Activated CD4-positive, alpha-beta T cell treated with anti-CD3 and anti-CD28 coated beads, Interleukin-2, amount 50 U/mL, for 1 hour (primary cell): ENCODE data around the gene IFNLR1.

Experiments
- DNase-seq: peaks from one replicate; pipeline ENCODE4 v3.0.0-alpha.2; 2020

The IFNLR1 gene

DNA sequence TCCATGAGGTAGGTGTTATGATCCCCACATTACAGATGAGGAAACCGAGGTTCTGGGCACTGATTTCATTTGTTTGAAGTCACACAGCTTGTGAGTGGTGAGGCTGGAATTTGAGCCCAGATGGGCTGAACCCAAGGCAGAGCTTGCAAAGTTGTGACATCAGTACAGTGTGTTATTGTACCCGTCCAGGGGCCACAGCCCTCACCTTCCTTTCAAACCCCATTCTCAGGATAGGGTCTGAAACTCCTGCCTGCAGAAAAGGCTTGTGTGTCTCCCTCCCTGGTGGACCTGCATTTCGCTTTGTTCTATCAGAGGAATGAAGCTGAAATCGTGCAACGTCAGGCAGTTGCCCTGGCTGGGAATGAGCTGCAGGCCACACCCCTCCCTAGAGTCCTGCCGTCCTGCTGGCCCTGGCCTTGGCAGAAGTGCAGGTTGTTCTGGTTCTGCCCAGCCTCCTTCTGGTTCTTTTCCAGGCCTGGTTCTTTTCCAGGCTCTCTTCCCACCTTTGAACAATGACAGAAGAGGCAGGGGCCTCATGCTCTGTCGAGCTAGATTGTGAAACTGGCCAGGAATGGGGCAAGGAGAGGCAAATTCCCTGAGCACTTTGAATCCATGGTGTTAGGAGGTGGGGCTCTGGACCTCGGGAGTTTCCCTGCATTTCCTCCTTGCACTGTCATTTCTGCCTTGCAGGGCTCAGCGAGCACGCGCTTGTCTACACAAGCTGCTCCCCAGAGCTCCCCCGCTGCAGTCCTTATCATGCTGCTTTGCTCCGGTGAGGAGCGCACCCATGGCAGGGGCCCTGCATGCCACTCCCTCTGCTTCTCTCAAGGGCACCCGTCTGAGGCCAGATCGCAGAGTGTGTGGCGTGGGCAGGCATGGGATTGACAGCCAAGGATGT is 67.0 kb downstream of the IFNLR1 start:
- no peak for DNase-seq

GRCh38 chr1:24119489-24119858 is 67.6 kb downstream of the IFNLR1 start:
- DNase-seq, result no peak

DNA sequence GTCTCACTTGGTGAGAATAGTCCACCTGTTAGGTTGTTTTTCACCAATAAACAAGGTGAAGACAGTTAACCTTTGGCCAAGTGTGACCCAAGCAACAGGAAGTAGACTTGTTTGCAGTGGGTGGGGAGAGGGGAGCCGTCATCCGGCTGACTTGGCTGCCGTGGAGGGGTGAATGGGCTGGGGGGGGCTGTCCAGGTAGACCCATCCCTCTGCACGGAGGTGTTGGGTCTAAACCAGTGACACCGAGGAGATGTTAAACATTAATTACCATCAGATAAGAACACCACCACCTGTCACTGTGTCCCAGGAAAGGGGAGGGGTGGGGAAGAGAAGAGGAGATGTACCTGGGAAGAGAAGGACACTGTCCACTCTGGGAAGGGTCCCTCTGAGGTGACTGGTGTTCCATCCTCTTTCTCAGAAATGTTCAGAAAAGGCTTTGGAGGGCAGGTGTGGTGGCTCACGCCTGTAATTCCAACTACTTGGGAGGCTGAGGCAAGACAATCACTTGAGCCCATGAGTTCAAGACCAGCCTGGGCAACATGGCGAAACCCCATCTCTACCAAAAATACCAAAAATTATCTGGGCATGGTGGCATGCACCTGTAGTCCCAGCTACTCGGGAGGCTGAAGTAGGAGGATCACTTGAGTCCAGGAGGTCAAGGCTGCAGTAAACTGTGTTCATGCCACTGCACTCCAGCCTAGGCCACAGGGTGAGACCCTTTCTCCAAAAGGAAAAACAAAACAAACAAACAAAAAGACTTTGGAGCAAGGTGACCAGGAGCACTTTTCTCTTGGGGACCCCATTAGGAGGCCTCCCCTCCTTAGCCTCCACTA is 68.5 kb downstream of the IFNLR1 start:
- no peak for DNase-seq

DNA sequence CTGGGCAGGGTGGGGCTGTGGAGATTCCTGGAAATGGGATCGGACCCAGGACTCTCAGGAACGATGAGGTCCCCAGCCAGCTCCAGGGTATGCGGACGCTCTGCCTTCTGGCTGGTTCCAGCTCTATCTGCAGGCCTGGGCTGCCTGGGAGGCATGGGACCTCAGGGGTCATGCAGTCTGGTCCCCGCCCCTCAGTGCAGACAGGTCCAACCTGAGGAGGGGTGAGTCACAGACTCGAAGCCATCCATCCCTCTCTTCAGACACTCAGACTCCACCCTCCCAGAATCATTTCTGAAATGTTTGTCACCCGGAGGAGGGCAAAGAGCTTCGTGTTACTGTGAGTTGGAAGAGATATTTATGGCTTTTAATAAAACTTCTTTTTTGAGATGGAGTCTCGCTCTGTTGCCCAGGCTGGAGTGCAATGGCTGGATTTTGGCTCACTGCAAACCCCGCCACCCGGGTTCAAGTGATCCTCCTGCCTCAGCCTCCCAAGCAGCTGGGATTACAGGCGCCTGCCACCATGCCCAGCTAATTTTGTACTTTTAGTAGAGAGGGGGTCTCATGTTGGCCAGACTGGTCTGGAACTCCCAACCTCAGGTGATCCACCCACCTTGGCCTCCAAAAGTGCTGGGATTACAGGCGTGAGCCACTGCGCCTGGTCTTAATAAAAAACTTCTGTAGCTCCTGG is 69.2 kb downstream of the IFNLR1 start:
- no peak for DNase-seq

- DNase-seq, result no peak
Observed at GRCh38 chr1:24117132-24117531, 70.0 kb downstream of the IFNLR1 start.

DNA sequence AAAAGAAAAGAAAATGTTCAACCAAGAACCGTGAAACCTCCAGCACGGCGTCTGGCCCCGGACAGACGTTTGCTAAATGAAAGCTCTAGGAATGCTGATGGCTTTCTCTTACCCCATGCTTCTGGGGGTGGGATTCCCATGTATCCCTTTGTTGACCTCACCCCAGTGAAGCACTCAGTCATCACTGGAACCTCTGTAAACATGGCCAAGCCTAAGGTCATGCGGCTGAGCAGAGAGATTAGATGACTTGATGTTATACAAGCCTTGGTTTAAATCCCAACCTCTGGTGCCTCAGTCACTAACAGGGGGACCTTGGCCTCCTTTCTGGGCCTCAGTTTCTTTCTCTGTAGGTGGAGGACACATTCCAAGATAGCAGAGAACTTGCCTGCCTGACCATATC is 72.3 kb downstream of the IFNLR1 start:
- no peak for DNase-seq

- no peak for DNase-seq
Observed at GRCh38 chr1:24113641-24114033, 73.5 kb downstream of the IFNLR1 start.

- peak; percentile 30 for DNase-seq
Observed at GRCh38 chr1:24111996-24112779, 74.9 kb downstream of the IFNLR1 start, which contains the start of gene MYOM3. Gene MYOM3 (minus strand): TSS chr1:24112135. CDS start chr1:24108636, 3,499 bp downstream.

- DNase-seq, result no peak
Observed at GRCh38 chr1:24111262-24111995, 75.7 kb downstream of the IFNLR1 start.

- DNase-seq, result no peak
Observed at GRCh38 chr1:24110642-24111261, 76.3 kb downstream of the IFNLR1 start.

DNA sequence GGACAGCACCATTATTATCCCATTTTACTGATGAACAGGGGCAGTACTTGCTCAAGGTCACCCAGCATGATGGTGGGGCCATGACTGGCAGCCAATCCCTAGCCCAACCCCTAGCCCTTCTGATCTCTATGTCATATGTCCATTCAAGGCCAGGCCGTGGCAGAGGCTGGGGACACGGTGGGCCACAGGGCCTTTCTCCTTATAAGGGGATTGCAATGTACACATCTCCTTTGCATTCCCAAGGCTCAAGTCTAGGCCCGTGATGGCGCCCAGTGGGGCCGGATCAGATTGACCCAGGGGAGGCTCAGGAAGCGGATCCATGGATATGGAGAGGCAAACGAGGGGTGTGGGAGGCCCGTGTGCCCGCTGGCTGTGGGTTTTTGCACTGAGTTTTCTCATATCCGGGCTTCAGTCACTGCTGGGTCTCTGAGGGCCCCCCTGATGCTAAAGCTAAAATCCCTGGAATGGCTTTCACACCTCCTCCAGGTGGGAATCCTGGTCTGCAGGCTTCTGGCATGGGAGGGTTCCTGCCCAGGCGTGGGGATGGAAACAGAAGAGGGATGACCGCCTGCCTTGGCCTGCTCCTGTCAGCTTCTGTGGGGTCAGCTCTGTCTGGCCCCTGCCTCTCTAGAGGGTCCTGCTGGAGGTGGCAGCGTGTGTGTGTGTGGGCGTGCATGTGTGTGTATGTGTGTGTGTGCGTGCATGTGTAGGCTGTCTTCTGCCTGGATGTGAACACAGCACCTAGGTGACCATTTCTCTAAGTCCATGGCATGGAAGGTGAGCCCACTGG is 77.2 kb downstream of the IFNLR1 start:
- DNase-seq, result no peak

GRCh38 chr1:24109166-24109483 is 78.0 kb downstream of the IFNLR1 start:
- no peak for DNase-seq

DNA sequence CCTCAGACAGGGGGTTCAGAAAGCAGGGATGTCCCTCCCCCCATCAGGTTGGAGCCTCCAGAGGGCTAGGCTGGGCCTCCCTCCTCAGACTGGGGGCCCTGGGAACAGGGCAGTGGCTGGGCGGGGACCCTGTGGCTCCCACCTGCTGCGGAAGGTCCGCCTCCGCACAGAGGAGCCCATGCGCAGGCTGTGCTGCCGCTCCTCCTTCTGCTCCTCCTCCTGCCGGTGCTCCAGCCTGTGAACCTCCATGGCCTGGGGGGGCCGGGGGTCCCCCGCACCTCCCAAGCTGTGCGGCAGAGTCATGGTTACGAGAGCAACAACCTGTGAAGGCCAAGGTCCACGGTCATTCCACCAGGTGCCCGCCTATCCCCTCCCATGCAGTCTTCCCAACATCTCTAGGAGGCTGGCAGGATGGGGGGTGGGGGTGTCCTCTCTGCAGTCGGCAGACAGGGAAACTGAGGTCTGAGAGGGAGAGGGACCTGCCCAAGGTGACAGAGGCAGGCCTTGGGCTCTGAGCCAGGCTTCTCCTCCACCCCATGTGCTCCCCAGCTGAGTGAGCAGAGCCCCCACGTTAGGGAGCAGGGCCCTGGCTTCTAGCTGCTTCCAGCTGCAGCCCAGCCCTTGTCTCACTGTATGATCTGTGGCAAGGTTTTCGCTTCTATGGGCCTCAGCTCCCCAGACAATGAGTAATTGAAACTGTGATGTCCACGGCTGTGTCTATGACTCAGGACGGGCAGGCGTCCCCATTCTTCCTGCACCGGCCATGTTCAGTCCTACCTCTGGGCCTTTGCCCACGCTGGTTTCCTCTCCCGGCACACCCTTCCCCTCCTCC is 78.5 kb downstream of the IFNLR1 start:
- no peak for DNase-seq

DNA sequence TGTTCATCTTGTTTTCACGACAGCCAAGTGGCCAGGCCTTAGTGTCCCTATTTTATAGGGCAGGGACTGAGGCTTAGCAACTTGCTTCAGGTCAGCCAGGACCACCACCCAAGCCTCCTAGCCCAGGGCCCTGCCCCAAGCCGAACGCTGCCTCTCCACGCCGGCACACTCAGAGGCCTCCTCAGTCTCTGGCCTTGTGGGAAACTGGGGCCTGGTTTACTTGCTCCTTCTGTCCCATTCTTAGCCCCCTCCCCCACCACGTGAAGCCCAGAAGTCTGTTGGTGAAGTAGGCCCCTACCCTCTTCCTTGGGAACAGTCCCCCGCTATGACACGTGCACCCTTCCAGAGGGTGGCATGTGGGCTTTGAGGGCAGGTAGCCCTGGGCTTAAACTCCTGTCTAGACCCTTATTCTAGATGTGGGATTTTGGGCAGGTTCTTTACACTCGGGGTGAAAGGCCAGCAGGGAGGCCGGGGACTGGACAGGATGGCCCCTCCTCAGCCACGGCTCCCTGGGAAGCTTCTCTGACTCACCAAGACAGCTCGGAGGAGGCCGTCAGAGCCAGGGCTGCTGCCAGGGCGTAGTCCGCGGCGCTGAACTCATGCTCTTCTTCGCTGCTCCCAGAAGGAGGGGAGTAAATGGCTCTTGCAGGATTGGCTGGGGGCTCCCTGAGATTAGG is 79.5 kb downstream of the IFNLR1 start:
- DNase-seq, result no peak

GRCh38 chr1:24105368-24106160 is 81.5 kb downstream of the IFNLR1 start:
- no peak for DNase-seq

DNA sequence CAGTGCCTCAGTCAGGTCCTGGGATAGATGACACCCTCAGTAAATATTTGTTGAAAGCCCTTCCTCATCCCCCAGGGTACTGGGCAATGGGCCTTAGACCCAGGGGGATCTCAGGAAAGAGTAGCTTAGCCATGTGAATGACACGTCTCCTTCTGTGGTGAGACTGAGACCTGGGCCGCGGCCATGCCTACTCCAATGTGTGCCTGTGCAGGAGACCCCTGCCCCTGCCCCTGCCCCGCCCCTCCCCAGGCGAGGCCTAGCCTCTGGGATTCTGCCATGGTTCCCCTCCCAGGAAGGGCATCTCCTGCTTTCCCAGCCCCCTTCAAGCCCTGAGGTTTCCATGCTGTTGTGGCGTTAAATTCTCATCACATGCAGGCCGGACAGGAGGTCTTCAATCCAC is 82.2 kb downstream of the IFNLR1 start:
- no peak for DNase-seq
